K562 (cell line): ENCODE results near the gene C1orf56. TPM values are rescaled to one million over a fixed set of nuclear protein-coding genes. Genes with fewer than 3 reads are reported as not detected.

Experiments
- BRD9 ChIP-seq: fragments of 450-650 bp; IDR thresholded peaks from 2 replicates; pipeline ENCODE4 v1.6.1; 2018; ENCODE audit warnings: low read depth; ENCODE audit not compliant: partially characterized antibody
- CCAR2 ChIP-seq: fragments of 200-400 bp; formaldehyde crosslinking; IDR thresholded peaks from 2 replicates; pipeline ENCODE4 v1.6.1; 2017; ENCODE audit warnings: mild to moderate bottlenecking, low read depth, low read length
- DEAF1 ChIP-seq: fragments of 450-650 bp; formaldehyde crosslinking; IDR thresholded peaks from 2 replicates; pipeline ENCODE4 v1.4.0; 2020; ENCODE audit warnings: mild to moderate bottlenecking, moderate library complexity
- DPF2 ChIP-seq: fragments of 450-650 bp; IDR thresholded peaks from 2 replicates; pipeline ENCODE4 v1.6.1; 2016
- FOXP4 ChIP-seq: sonication (generic); formaldehyde crosslinking; IDR thresholded peaks from 2 replicates; pipeline ENCODE4 v1.8.0; 2022; ENCODE audit warnings: mild to moderate bottlenecking, missing genetic modification reagents, borderline replicate concordance
- HDAC3 ChIP-seq: fragments of 450-650 bp; IDR thresholded peaks from 2 replicates; pipeline ENCODE4 v1.6.1; 2018; ENCODE audit warnings: borderline replicate concordance, mild to moderate bottlenecking, moderate library complexity; ENCODE audit not compliant: partially characterized antibody
- MTA3 ChIP-seq: fragments of 450-650 bp; formaldehyde crosslinking; IDR thresholded peaks from 2 replicates; pipeline ENCODE4 v1.6.1; 2017; ENCODE audit warnings: mild to moderate bottlenecking, borderline replicate concordance
- MYBL2 ChIP-seq, 2 experiments: fragments of 450-650 bp in 1 of 2; sonication (generic) in 1 of 2; formaldehyde crosslinking in 1 of 2; IDR thresholded peaks; 2 replicates each; pipeline versions ENCODE4 v1.6.1 to v1.8.1; 2017 to 2022; ENCODE audit warnings: borderline replicate concordance in 1 of 2, inconsistent platforms in 1 of 2, low read depth in 1 of 2, mild to moderate bottlenecking in 1 of 2, missing genetic modification reagents in 1 of 2, moderate library complexity in 1 of 2
- NBN ChIP-seq: fragments of 450-650 bp; IDR thresholded peaks from 2 replicates; pipeline ENCODE4 v1.6.1; 2016; ENCODE audit warnings: low read depth, mild to moderate bottlenecking
- NFE2 ChIP-seq: IDR thresholded peaks from 2 replicates; pipeline ENCODE4 v1.6.1; 2014; ENCODE audit warnings: antibody characterized with exemption, low read depth
- OTX1 ChIP-seq: fragments of 450-650 bp; formaldehyde crosslinking; IDR thresholded peaks from 2 replicates; pipeline ENCODE4 v1.4.0; 2022; ENCODE audit warnings: mild to moderate bottlenecking
- PHB2 ChIP-seq: fragments of 450-650 bp; IDR thresholded peaks from 2 replicates; pipeline ENCODE4 v1.6.1; 2017; ENCODE audit warnings: low read depth
- PTBP1 ChIP-seq: fragments of 200-400 bp; formaldehyde crosslinking; IDR thresholded peaks from 2 replicates; pipeline ENCODE4 v1.6.1; 2017; ENCODE audit warnings: low read depth, low read length
- THRAP3 ChIP-seq: fragments of 450-650 bp; IDR thresholded peaks from 2 replicates; pipeline ENCODE4 v1.6.1; 2016; ENCODE audit warnings: mild to moderate bottlenecking, inconsistent platforms, borderline replicate concordance
- TSHZ1 ChIP-seq: fragments of 250-450 bp; sonication (Bioruptor Pico); IDR thresholded peaks from 2 replicates; pipeline ENCODE4 v1.4.0; 2020; ENCODE audit warnings: mild to moderate bottlenecking, moderate library complexity
- XRCC5 ChIP-seq: fragments of 200-400 bp; formaldehyde crosslinking; IDR thresholded peaks from 2 replicates; pipeline ENCODE4 v1.6.1; 2017; ENCODE audit warnings: low read depth, mild to moderate bottlenecking, low read length
- ZBTB1 ChIP-seq: sonication (generic); formaldehyde crosslinking; IDR thresholded peaks from 2 replicates; pipeline ENCODE4 v1.8.1; 2023; ENCODE audit warnings: missing genetic modification reagents, low read depth, mild to moderate bottlenecking, borderline replicate concordance
- ZKSCAN1 ChIP-seq: fragments of 150-350 bp; IDR thresholded peaks from 2 replicates; pipeline ENCODE4 v1.6.1; 2016; ENCODE audit warnings: low read depth, low read length
- ZNF232 ChIP-seq: sonication (generic); formaldehyde crosslinking; IDR thresholded peaks from 2 replicates; pipeline ENCODE4 v1.8.0; 2022; ENCODE audit warnings: mild to moderate bottlenecking, missing genetic modification reagents
- ZNF431 ChIP-seq: sonication (generic); formaldehyde crosslinking; IDR thresholded peaks from 2 replicates; pipeline ENCODE4 v1.8.0; 2022; ENCODE audit warnings: mild to moderate bottlenecking, missing genetic modification reagents
- polyA plus RNA-seq, 8 experiments: library from polyadenylated mRNA; depleted of rRNA in 4 of 8; stranded (reverse) in 5 of 8; unstranded in 3 of 8; fragments of >200 nt; fragmentation: Nextera tagmentation in 2 of 8; fragmentation: Illumina TruSeq in 1 of 8; extraction: Ambion mirVana in 2 of 8; extraction: Trizol in 1 of 8; gene quantifications; 2 replicates each; pipeline versions ENCODE4 v1.2.1 to v1.2.3, GENCODE V29; 2011 to 2014; ENCODE audit warnings: inconsistent platforms in 1 of 8, missing spikeins in 1 of 8
- total RNA-seq, 7 experiments: library from RNA; depleted of rRNA in 6 of 7; stranded (reverse); fragments of >200 nt in 6 of 7; fragmentation: Illumina TruSeq in 2 of 7; extraction: Trizol in 2 of 7; gene quantifications; 2 replicates each; pipeline versions ENCODE4 v1.2.1 to v1.2.3, GENCODE V29; 2011 to 2021; ENCODE audit warnings: low replicate concordance in 1 of 7

C1orf56 gene
- total and polyA plus RNA-seq, 9 of the 15 experiments (the other 6 are each of a cell fraction or from before 2014, with no cell fraction given) = 0.18 to 15.7 (median 1.1) TPM

- no peak for TF ChIP-seq ZNF431 (CRISPR knock-in tag)
- TF ChIP-seq FOXP4 = no peak
- TF ChIP-seq ZNF232 (CRISPR knock-in tag) = no peak
- no peak for TF ChIP-seq TSHZ1
- TF ChIP-seq PTBP1 = no peak
- 0 out of 2 replicates have a peak, but pooled peaks have one; percentile 57 for TF ChIP-seq XRCC5
- TF ChIP-seq CCAR2 = no peak
- no peak for TF ChIP-seq DEAF1 (CRISPR knock-in tag)
- TF ChIP-seq PHB2 = 0 out of 2 replicates have a peak, but pooled peaks have one; percentile 46
- TF ChIP-seq HDAC3 = no peak
- TF ChIP-seq ZKSCAN1 = peak; percentile 29; the same call in 1 of the 2 replicates
- TF ChIP-seq BRD9 = no peak
- TF ChIP-seq THRAP3 = no peak
- TF ChIP-seq DPF2 = no peak
- no peak for TF ChIP-seq NFE2
- TF ChIP-seq NBN = no peak; the same call in 1 of the 2 replicates
- no peak for TF ChIP-seq MYBL2 (IDR thresholded peaks at IDR 0.05; ENCODE audit: low read depth)
- TF ChIP-seq MYBL2 (CRISPR knock-in tag; IDR thresholded peaks at IDR 0.05; ENCODE audit: borderline replicate concordance) = no peak
- peak; percentile 72; the same call in 1 of the 2 replicates for TF ChIP-seq MTA3
- no peak; the same call in 1 of the 2 replicates for TF ChIP-seq ZBTB1 (CRISPR knock-in tag)
- TF ChIP-seq OTX1 (CRISPR knock-in tag) = no peak
Observed at GRCh38 chr1:151008244-151009205, 39.0 kb upstream of the C1orf56 start, which contains the start of gene PRUNE1 (continued).
